Panc1 (cell line): ENCODE results near the gene TTLL11.

ENCODE experiments used
- POLR2AphosphoS5 ChIP-seq: IDR thresholded peaks from 2 replicates; pipeline ENCODE4 v1.6.1; 2012; ENCODE audit warnings: mild to moderate bottlenecking, low read depth, low read length, moderate library complexity
- REST ChIP-seq, 2 experiments: IDR thresholded peaks; 2 replicates each; pipeline ENCODE4 v1.6.1; 2011 to 2012; ENCODE audit warnings: low read depth in 2 of 2, control low read depth in 1 of 2, low read length in 1 of 2, mild to moderate bottlenecking in 1 of 2, moderate library complexity in 1 of 2; ENCODE audit not compliant: insufficient read depth in 1 of 2
- TF ChIP-seq, protein P1 (sequence below): fragments of 450-650 bp; IDR thresholded peaks from 2 replicates; pipeline ENCODE4 v1.5.1; 2017; ENCODE audit warnings: mild to moderate bottlenecking

DNA sequence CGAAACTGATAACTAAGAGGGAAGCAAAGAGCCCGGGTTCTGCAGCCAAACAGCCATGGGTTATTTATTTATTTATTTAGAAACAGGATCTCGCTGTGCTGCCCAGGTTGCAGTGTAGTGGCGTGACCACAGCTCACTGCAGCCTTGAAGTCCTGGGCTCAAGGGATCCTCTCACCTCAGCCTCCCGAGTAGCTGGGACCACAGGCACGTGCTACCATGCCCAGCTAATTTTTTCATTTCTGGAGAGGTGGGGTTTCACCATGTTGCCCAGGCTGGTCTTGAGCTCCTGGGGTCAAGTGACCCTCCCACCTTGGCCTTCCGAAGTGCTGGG is 42.4 kb upstream of the TTLL11 start:
- TF ChIP-seq, protein P1, sequence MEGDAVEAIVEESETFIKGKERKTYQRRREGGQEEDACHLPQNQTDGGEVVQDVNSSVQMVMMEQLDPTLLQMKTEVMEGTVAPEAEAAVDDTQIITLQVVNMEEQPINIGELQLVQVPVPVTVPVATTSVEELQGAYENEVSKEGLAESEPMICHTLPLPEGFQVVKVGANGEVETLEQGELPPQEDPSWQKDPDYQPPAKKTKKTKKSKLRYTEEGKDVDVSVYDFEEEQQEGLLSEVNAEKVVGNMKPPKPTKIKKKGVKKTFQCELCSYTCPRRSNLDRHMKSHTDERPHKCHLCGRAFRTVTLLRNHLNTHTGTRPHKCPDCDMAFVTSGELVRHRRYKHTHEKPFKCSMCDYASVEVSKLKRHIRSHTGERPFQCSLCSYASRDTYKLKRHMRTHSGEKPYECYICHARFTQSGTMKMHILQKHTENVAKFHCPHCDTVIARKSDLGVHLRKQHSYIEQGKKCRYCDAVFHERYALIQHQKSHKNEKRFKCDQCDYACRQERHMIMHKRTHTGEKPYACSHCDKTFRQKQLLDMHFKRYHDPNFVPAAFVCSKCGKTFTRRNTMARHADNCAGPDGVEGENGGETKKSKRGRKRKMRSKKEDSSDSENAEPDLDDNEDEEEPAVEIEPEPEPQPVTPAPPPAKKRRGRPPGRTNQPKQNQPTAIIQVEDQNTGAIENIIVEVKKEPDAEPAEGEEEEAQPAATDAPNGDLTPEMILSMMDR = no peak
- TF ChIP-seq POLR2AphosphoS5 (no peak), REST (IDR thresholded peaks at IDR 0.05; ENCODE audit: insufficient read depth in 1 of 2, low read depth in 2 of 2, low read length in 1 of 2) (no peak)
